HCT116 (cell line): ENCODE measurements around the gene FGD4.

ENCODE experiments used
- ATF3 ChIP-seq: IDR thresholded peaks from 2 replicates; pipeline ENCODE4 v1.6.1; 2012
- CTCF ChIP-seq, 3 experiments: fragments of 200-600 bp in 1 of 3; sonication (generic) in 1 of 3; IDR thresholded peaks in 2 of 3; conservative IDR thresholded peaks in 1 of 3; 2 replicates each; pipeline ENCODE4 v1.5.1; 2012 to 2017; ENCODE audit warnings: low read depth in 2 of 3, low read length in 2 of 3, antibody characterized with exemption in 1 of 3, borderline replicate concordance in 1 of 3, control low read depth in 1 of 3, mild to moderate bottlenecking in 1 of 3, mixed read lengths in 1 of 3, mixed run types in 1 of 3, moderate library complexity in 1 of 3; ENCODE audit not compliant: insufficient read depth in 1 of 3
- ELF1 ChIP-seq: IDR thresholded peaks from 2 replicates; pipeline ENCODE4 v1.6.1; 2012; ENCODE audit warnings: low read depth, borderline replicate concordance
- EZH2 ChIP-seq: fragments of 200-600 bp; sonication (generic); IDR thresholded peaks from 2 replicates; pipeline ENCODE4 v1.6.1; 2017; ENCODE audit warnings: antibody characterized with exemption, mixed run types
- EZH2phosphoT487 ChIP-seq: fragments of 200-600 bp; IDR thresholded peaks from 2 replicates; pipeline ENCODE4 v1.6.1; 2018; ENCODE audit warnings: antibody characterized with exemption, borderline replicate concordance
- JUND ChIP-seq: IDR thresholded peaks from 2 replicates; pipeline ENCODE4 v1.6.1; 2012
- POLR2A ChIP-seq: IDR thresholded peaks from 2 replicates; pipeline ENCODE4 v1.7.0; 2011; ENCODE audit warnings: borderline replicate concordance; ENCODE audit not compliant: insufficient read depth, insufficient read length; ENCODE audit errors: extremely low read depth
- POLR2AphosphoS5 ChIP-seq: IDR thresholded peaks from 2 replicates; pipeline ENCODE4 v1.6.1; 2011; ENCODE audit warnings: mild to moderate bottlenecking, low read depth, low read length, moderate library complexity
- RAD21 ChIP-seq: IDR thresholded peaks from 2 replicates; pipeline ENCODE4 v1.6.1; 2012; ENCODE audit warnings: low read depth, mild to moderate bottlenecking
- SP1 ChIP-seq: IDR thresholded peaks from 2 replicates; pipeline ENCODE4 v1.6.1; 2012; ENCODE audit warnings: low read depth
- YY1 ChIP-seq: IDR thresholded peaks from 2 replicates; pipeline ENCODE4 v1.6.1; 2011; ENCODE audit warnings: low read length, low read depth, moderate library complexity, mild to moderate bottlenecking; ENCODE audit not compliant: insufficient replicate concordance; ENCODE audit errors: extremely low read depth
- ZFX ChIP-seq: fragments of 450-650 bp; IDR thresholded peaks from 2 replicates; pipeline ENCODE4 v1.6.1; 2017
- ZNF274 ChIP-seq: fragments of 200-500 bp; sonication (Bioruptor generic); IDR thresholded peaks from 2 replicates; pipeline ENCODE4 v1.6.1; 2014; ENCODE audit warnings: mild to moderate bottlenecking, low read depth, low read length, inconsistent platforms

- no peak for TF ChIP-seq CTCF (IDR thresholded peaks at IDR 0.05 in 2 of 3, conservative IDR thresholded peaks at IDR 0.05 in 1 of 3; ENCODE audit: borderline replicate concordance in 1 of 3, insufficient read depth in 1 of 3, low read depth in 2 of 3, low read length in 2 of 3)
- TF ChIP-seq JUND, result no peak
- no peak for TF ChIP-seq RAD21
- no peak for TF ChIP-seq ATF3
- TF ChIP-seq YY1, result no peak
- no peak for TF ChIP-seq POLR2AphosphoS5
- TF ChIP-seq POLR2A, result no peak
- no peak for TF ChIP-seq SP1
- TF ChIP-seq ZFX, result no peak
- no peak for TF ChIP-seq EZH2phosphoT487
- no peak for TF ChIP-seq ZNF274
- TF ChIP-seq EZH2, result no peak
- no peak for TF ChIP-seq ELF1
Observed at GRCh38 chr12:32612658-32613614, 213.6 kb downstream of the FGD4 start.
